HepG2 (cell line): ENCODE results near the gene RPS6KC1. TPM values are rescaled to one million over a fixed set of nuclear protein-coding genes. Genes with fewer than 3 reads are reported as not detected.

Source experiments
- ATF3 ChIP-seq: sonication (generic); formaldehyde crosslinking; IDR thresholded peaks from 2 replicates; pipeline ENCODE4 v1.4.0; 2020; ENCODE audit warnings: missing genetic modification reagents
- ATF5 ChIP-seq: sonication (generic); formaldehyde crosslinking; IDR thresholded peaks from 2 replicates; pipeline ENCODE4 v1.4.0; 2020; ENCODE audit warnings: mild to moderate bottlenecking, low read depth, missing genetic modification reagents
- ATF6 ChIP-seq: sonication (generic); formaldehyde crosslinking; conservative IDR thresholded peaks from 2 replicates; pipeline ENCODE4 v1.4.0; 2020; ENCODE audit warnings: missing genetic modification reagents
- BATF2 ChIP-seq: sonication (generic); formaldehyde crosslinking; IDR thresholded peaks from 2 replicates; pipeline ENCODE4 v1.8.0; 2022; ENCODE audit warnings: mild to moderate bottlenecking, missing genetic modification reagents, moderate library complexity
- BORCS8-MEF2B ChIP-seq: sonication (generic); formaldehyde crosslinking; IDR thresholded peaks from 2 replicates; pipeline ENCODE4 v1.8.0; 2022; ENCODE audit warnings: mild to moderate bottlenecking, missing genetic modification reagents
- CEBPG ChIP-seq: IDR thresholded peaks from 2 replicates; pipeline ENCODE4 v1.6.1; 2016
- CHD4 ChIP-seq: fragments of 200-600 bp; sonication (generic); IDR thresholded peaks from 2 replicates; pipeline ENCODE4 v1.7.0; 2017; ENCODE audit warnings: mild to moderate bottlenecking, low read length, borderline replicate concordance
- ETV6 ChIP-seq: sonication (generic); formaldehyde crosslinking; conservative IDR thresholded peaks from 2 replicates; pipeline ENCODE4 v1.4.0; 2020; ENCODE audit warnings: missing genetic modification reagents
- HDAC2 ChIP-seq: sonication (generic); formaldehyde crosslinking; IDR thresholded peaks from 2 replicates; pipeline ENCODE4 v1.4.0; 2020; ENCODE audit warnings: missing genetic modification reagents
- KDM2A ChIP-seq: sonication (generic); formaldehyde crosslinking; IDR thresholded peaks from 2 replicates; pipeline ENCODE4 v1.4.0; 2020; ENCODE audit warnings: low read depth, missing genetic modification reagents, borderline replicate concordance
- MATR3 ChIP-seq: sonication (generic); formaldehyde crosslinking; IDR thresholded peaks from 2 replicates; pipeline ENCODE4 v1.4.0; 2020; ENCODE audit warnings: missing genetic modification reagents
- MNT ChIP-seq: fragments of 450-650 bp; IDR thresholded peaks from 2 replicates; pipeline ENCODE4 v1.6.1; 2016
- NBN ChIP-seq: fragments of 450-650 bp; conservative IDR thresholded peaks from 2 replicates; pipeline ENCODE4 v1.6.1; 2017
- PHF21A ChIP-seq: sonication (generic); formaldehyde crosslinking; IDR thresholded peaks from 2 replicates; pipeline ENCODE4 v1.5.0; 2020; ENCODE audit warnings: mild to moderate bottlenecking, missing genetic modification reagents
- TCF7 ChIP-seq: sonication (generic); IDR thresholded peaks from 2 replicates; pipeline ENCODE4 v1.6.1; 2016; ENCODE audit warnings: antibody characterized with exemption, low read depth
- TFDP2 ChIP-seq: sonication (generic); formaldehyde crosslinking; IDR thresholded peaks from 2 replicates; pipeline ENCODE4 v1.4.0; 2020; ENCODE audit warnings: missing genetic modification reagents
- ZBTB21 ChIP-seq: sonication (generic); formaldehyde crosslinking; IDR thresholded peaks from 2 replicates; pipeline ENCODE4 v1.4.0; 2020; ENCODE audit warnings: missing genetic modification reagents
- ZNF501 ChIP-seq: sonication (generic); formaldehyde crosslinking; IDR thresholded peaks from 2 replicates; pipeline ENCODE4 v1.5.1; 2020; ENCODE audit warnings: mild to moderate bottlenecking, moderate library complexity, missing genetic modification reagents
- ZNF615 ChIP-seq: sonication (generic); formaldehyde crosslinking; IDR thresholded peaks from 2 replicates; pipeline ENCODE4 v1.5.0; 2020; ENCODE audit warnings: mild to moderate bottlenecking, missing genetic modification reagents, borderline replicate concordance
- ZNF660 ChIP-seq: sonication (generic); formaldehyde crosslinking; IDR thresholded peaks from 2 replicates; pipeline ENCODE4 v1.5.1; 2020; ENCODE audit warnings: mild to moderate bottlenecking, low read depth, missing genetic modification reagents, borderline replicate concordance
- ZNF75D ChIP-seq: sonication (generic); formaldehyde crosslinking; IDR thresholded peaks from 2 replicates; pipeline ENCODE4 v1.8.1; 2023; ENCODE audit warnings: missing genetic modification reagents, mild to moderate bottlenecking, borderline replicate concordance
- ZNF770 ChIP-seq: sonication (generic); formaldehyde crosslinking; IDR thresholded peaks from 2 replicates; pipeline ENCODE4 v1.5.0; 2020; ENCODE audit warnings: mild to moderate bottlenecking, missing genetic modification reagents
- polyA plus RNA-seq, 8 experiments: library from polyadenylated mRNA; depleted of rRNA in 3 of 8; stranded (reverse) in 7 of 8; unstranded in 1 of 8; fragments of >200 nt; fragmentation: Illumina TruSeq in 4 of 8; extraction: Trizol in 4 of 8; gene quantifications; 2 replicates each; pipeline versions ENCODE4 v1.2.1 to v1.2.3, GENCODE V29; 2011 to 2016; ENCODE audit warnings: low read depth in 4 of 8, missing spikeins in 1 of 8, mixed read lengths in 1 of 8; ENCODE audit not compliant: insufficient read depth in 1 of 8
- total RNA-seq, 5 experiments: library from RNA; depleted of rRNA; stranded (reverse); fragments of >200 nt; fragmentation: Illumina TruSeq; extraction: Trizol; gene quantifications; 2 replicates each; pipeline ENCODE4 v1.2.3, GENCODE V29; 2016; ENCODE audit warnings: low read depth in 1 of 5

The RPS6KC1 gene
- total and polyA plus RNA-seq, 2 of the 13 experiments (the other 11 are each of a cell fraction or from before 2014, with no cell fraction given), result 11.0 to 25.2 TPM

- no peak for TF ChIP-seq MATR3 (CRISPR knock-in tag)
- peak; percentile 79 for TF ChIP-seq ZNF501 (CRISPR knock-in tag)
- TF ChIP-seq ATF6 (CRISPR knock-in tag), result no peak
- TF ChIP-seq HDAC2, result peak; percentile 71; the same call in 1 of the 2 replicates
- TF ChIP-seq CHD4, result no peak
- no peak for TF ChIP-seq ZNF75D (CRISPR knock-in tag)
- TF ChIP-seq ETV6 (CRISPR knock-in tag), result no peak
- peak; percentile 64; the same call in 1 of the 2 replicates for TF ChIP-seq ZNF770 (CRISPR knock-in tag)
- no peak for TF ChIP-seq TCF7
- no peak for TF ChIP-seq CEBPG (CRISPR knock-in tag)
- peak; percentile 44; the same call in 1 of the 2 replicates for TF ChIP-seq ATF5 (CRISPR knock-in tag)
- no peak; the same call in 1 of the 2 replicates for TF ChIP-seq PHF21A (CRISPR knock-in tag)
- peak; percentile 87 for TF ChIP-seq TFDP2 (CRISPR knock-in tag)
- TF ChIP-seq NBN, result no peak
- no peak for TF ChIP-seq ATF3 (CRISPR knock-in tag)
- TF ChIP-seq ZNF660 (CRISPR knock-in tag), result no peak
- no peak for TF ChIP-seq ZNF615 (CRISPR knock-in tag)
- TF ChIP-seq BATF2 (CRISPR knock-in tag), result no peak
- TF ChIP-seq ZBTB21 (CRISPR knock-in tag), result no peak
- peak; percentile 88 for TF ChIP-seq KDM2A (CRISPR knock-in tag)
- peak; percentile 93; the same call in 1 of the 2 replicates for TF ChIP-seq BORCS8-MEF2B (CRISPR knock-in tag)
- TF ChIP-seq MNT, result no peak
Measured at GRCh38 chr1:213051127-213051880, at the start of gene RPS6KC1 (continued).
